Gastroesophageal sphincter (tissue), 3 donors: ENCODE measurements around the gene SHH.

ENCODE experiments used
- POLR2A ChIP-seq, 2 donors: fragments of 450-650 bp; IDR thresholded peaks; one replicate each; pipeline ENCODE4 v1.6.1; 2017; ENCODE audit warnings: antibody characterized with exemption in 2 of 2, mild to moderate bottlenecking in 2 of 2, moderate library complexity in 1 of 2
- POLR2AphosphoS5 ChIP-seq: sonication (generic); formaldehyde crosslinking; IDR thresholded peaks from one replicate; pipeline ENCODE4 v1.6.1; 2017; ENCODE audit warnings: antibody characterized with exemption
- TF ChIP-seq, protein P1 (sequence below), 4 experiments: fragments of 200-600 bp in 2 of 4; fragments of 450-650 bp in 2 of 4; sonication (generic) in 1 of 4; IDR thresholded peaks; one replicate each; pipeline ENCODE4 v1.5.1; 2017 to 2019; ENCODE audit warnings: antibody characterized with exemption in 4 of 4, mild to moderate bottlenecking in 2 of 4, moderate library complexity in 2 of 4

DNA sequence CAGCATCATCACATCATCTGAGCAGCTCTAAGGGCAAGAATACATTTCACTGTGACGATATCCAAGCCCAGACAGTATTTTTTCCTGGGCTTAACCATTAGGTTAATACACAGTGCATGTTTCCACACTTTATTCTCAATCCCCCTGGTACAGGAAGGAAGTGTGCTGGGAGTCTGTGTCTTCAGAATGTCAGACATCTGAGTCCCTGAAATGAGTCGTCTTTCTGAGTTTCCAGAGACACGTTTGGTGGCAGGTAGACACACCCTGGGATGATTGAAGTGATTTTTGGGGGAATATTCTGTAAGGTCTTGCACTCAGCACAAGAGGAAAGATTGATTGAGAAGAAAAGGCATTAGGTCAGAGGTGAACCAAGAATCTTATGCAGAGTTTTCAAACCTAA, 13.1 kb upstream of the SHH start:
- TF ChIP-seq, protein P1, sequence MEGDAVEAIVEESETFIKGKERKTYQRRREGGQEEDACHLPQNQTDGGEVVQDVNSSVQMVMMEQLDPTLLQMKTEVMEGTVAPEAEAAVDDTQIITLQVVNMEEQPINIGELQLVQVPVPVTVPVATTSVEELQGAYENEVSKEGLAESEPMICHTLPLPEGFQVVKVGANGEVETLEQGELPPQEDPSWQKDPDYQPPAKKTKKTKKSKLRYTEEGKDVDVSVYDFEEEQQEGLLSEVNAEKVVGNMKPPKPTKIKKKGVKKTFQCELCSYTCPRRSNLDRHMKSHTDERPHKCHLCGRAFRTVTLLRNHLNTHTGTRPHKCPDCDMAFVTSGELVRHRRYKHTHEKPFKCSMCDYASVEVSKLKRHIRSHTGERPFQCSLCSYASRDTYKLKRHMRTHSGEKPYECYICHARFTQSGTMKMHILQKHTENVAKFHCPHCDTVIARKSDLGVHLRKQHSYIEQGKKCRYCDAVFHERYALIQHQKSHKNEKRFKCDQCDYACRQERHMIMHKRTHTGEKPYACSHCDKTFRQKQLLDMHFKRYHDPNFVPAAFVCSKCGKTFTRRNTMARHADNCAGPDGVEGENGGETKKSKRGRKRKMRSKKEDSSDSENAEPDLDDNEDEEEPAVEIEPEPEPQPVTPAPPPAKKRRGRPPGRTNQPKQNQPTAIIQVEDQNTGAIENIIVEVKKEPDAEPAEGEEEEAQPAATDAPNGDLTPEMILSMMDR (IDR thresholded peaks at IDR 0.05): no peak
- TF ChIP-seq POLR2AphosphoS5 (no peak), POLR2A (IDR thresholded peaks at IDR 0.05) (no peak)
